GM18517 (cell line): Measurements from ENCODE around the gene KDM3A.

Source experiments
- ATAC-seq: cut with Tn5 transposase; IDR thresholded peaks from one replicate; pipeline ENCODE4 v1.9.1; 2021; ENCODE audit warnings: mild to moderate bottlenecking, moderate library complexity; ENCODE audit not compliant: unreplicated experiment

Gene KDM3A

GRCh38 chr2:86513948-86514660, 72.9 kb downstream of the KDM3A start:
- ATAC-seq: no peak

DNA sequence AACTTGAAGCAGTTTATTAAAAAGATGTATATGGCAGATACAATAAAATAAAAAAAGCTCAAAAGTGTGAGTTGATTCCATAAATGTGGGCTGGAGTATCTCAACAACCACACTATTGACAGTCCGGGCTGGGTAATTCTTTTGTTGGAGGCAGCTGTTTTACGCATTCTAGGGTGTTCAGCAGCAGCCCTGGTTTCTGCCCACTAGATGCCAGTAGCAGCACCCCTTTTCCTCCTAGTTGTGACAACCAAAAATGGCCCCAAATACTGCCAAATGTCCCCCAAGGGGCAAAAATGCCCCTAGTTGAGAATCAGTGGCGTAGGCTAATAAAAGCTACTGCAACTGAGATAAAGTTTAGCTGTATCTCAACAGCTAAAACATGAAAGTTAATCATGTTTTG, 77.3 kb downstream of the KDM3A start:
- no peak for ATAC-seq

GRCh38 chr2:86519349-86519748, 78.2 kb downstream of the KDM3A start:
- no peak for ATAC-seq

GRCh38 chr2:86520153-86520552, 79.0 kb downstream of the KDM3A start:
- ATAC-seq: no peak

DNA sequence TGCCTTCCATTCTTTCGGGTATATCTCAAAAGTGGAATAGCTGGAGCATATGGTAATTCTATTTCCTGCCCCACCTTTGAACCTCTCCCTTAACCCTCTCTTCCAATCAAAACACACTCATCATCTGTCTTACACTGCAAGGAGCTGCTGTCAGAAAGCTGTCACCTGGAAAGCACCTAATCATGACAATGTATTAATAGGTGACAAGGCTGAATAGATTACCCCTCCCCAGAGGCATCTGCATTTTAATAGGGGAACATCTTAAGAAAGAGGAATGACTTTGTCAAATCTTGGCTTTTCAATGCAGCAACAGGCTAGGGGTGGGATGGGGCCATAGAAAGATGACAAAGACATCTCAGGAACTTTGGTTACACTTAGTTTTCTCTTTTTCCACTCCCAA, 80.8 kb downstream of the KDM3A start:
- ATAC-seq: no peak

DNA sequence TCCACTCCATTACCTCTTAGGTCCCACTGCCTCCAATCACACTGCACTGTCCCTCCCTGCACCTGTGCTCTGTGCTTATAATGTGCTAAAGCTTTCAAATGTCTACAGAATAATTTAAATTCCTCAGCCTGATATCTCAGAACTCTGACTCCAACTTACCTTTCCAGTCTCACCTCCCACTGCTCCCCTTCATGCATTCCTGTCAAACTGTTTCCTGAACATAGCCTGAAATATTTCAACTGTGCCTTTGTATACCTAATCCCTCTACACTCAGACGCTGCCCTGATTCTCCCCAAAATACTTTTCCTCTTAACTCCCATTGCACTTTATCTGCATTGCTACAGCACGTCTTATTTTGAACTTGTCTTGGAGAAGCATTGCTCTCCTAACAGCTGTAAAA, 81.5 kb downstream of the KDM3A start:
- ATAC-seq: no peak

DNA sequence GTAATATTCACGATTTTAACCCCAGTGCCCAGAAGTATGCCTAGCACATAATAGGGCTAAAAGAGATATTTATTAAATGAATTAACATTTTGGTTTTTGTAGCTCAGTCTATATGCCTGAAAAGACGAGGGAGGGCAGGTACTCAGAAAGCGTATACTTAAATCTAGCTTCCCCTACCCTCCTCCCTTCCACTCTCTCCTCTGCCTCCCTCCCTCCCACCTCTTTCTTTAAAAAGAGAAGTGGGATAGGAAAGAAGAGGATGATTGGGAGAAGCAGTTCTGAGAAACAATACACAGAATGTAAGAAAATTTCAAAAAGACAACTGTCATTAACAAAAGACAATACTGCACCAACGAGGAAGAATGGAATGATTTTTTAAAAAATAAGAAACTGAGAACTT, 82.3 kb downstream of the KDM3A start:
- ATAC-seq: no peak

- ATAC-seq: no peak
Observed at GRCh38 chr2:86525421-86526340, 84.5 kb downstream of the KDM3A start.

DNA sequence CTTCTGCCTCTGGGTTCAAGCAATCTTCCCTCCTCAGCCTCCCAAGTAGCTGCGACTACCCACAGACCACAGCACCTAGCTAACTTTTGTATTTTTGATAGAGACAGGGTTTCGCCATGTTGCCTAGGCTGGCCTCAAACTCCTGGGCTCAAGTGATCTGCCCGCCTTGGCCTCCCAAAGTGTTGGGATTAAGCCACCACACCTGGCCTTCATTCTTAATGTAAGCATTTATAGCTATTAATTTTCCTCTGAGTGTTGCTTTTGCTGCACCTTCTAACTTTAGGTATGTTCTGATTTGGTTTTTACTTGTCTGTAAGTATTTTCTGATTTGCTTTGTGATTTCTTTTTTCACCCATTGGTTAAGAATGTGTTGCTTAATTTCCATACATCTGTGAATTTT, 92.4 kb downstream of the KDM3A start:
- ATAC-seq: no peak

DNA sequence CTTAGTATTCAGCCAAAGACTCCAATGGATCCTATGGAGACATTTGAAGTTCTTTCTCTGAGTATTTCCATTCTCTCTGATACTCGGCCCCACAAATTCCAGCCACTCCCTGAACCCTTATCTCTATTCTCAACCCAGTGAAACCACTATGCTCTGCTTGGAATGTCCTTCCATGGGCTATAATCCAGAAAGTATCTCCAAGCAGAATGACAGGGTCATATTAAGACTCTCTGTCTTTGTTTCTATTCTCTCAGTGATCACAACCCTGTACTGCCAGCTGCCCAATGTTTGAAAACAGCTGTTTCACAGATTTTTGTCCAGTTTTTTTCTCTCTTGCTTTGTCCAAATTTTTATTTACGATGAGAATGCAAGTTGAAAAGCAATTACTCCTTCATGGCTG, 100.2 kb downstream of the KDM3A start:
- ATAC-seq: no peak
